Measurements from ENCODE around the gene SLC34A2. TPM values are rescaled to one million over a fixed set of nuclear protein-coding genes. Genes with fewer than 3 reads are reported as not detected.
A peak's percentile ranks its signal among the peaks of the same experiment; 100 is the strongest.
"Not testable (repeated sequence)": the region's sequence is repeated elsewhere in the genome, so short reads cannot be mapped to it uniquely, and the experiment has no call there.

Gene SLC34A2
- total RNA-seq, 1 donor from 2014 or later = not detected

DNA sequence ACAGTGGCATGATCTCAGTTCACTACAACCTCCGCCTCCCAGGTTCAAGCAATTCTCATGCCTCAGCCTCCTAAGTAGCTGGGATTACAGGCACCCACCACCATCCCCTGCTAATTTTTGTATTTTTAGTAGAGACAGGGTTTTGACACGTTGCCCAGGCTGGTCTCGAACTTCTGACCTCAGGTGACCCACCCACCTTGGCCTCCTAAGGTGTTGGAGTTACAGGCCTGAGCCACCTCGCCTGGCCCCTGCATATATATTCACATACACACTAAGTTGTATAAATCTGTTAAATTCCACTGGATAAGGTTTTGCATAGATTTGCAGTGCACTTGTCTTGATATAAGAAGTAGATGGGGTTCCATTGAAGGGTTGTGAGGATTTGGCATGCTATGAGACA is 5.8 kb downstream of the SLC34A2 start:
- not testable (repeated sequence) for DNase-seq (ENCODE audit: low read depth in 2 of 2)

DNA sequence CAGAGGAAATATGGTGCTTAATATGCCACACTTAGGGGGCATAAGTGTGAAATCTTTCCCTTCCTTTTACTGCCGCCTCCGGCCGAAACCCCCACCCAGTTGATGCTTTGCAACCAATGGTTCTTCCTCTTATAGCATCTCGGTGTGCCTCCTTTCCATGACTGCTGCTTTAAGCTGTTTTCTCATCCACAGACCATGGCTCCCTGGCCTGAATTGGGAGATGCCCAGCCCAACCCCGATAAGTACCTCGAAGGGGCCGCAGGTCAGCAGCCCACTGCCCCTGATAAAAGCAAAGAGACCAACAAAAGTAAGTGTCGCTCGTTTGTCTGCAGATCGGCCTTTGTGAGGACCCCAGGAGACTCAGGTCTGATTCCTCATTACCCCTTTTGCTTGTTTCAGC is 6.7 kb downstream of the SLC34A2 start:
- no peak for DNase-seq (ENCODE audit: low read depth in 2 of 2)

GRCh38 chr4:25663781-25664180 is 8.1 kb downstream of the SLC34A2 start:
- DNase-seq (ENCODE audit: low read depth in 2 of 2) = no peak

DNA sequence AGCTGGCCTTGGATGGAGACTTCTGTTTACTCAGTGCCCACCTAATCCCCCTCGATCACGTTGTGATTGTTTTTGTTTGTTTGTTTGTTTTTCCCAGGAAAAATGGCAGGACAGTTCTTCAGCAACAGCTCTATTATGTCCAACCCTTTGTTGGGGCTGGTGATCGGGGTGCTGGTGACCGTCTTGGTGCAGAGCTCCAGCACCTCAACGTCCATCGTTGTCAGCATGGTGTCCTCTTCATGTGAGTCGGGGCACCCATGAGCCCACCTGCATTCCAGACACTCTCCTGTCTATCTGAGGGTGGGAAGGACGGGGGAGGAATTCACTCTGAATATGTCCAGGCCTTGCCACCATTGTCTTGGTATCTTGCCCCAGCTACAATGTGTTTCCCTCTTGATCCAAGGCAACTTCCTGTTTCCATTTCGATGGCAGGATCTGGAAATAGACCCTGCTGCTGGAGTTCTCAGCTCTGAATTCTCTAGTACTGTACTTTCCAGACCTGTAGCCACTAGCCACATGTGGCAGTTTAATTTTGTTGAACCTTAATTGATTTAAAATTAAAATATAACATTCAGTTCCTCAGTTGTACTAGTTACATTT is 10.5 kb downstream of the SLC34A2 start:
- DNase-seq (ENCODE audit: low read depth in 2 of 2) = peak in 1 of 2 donors; percentile 69

- DNase-seq (ENCODE audit: low read depth in 2 of 2) = no peak
Measured at GRCh38 chr4:25667931-25668557, 12.4 kb downstream of the SLC34A2 start.

DNA sequence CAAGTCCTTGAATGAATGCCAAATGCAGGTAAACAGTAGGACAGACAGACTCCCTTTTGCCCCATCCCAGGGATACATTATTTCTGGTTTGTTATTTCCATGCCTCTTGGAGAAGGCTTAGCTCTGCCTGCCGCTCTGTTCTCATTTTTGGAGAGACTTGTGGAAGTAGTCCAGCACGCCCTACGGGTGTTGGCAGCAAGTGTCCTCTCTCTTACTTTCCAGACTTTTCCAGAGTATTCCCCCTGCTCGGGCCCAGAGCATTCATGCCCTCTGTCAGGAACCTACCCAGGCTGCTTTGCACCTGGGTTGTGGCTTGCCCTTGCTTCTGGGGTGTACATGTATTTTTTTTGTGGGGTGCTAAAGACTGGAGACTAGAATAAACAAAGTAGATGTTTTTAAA is 15.3 kb downstream of the SLC34A2 start:
- no peak for DNase-seq (ENCODE audit: low read depth in 2 of 2)

DNA sequence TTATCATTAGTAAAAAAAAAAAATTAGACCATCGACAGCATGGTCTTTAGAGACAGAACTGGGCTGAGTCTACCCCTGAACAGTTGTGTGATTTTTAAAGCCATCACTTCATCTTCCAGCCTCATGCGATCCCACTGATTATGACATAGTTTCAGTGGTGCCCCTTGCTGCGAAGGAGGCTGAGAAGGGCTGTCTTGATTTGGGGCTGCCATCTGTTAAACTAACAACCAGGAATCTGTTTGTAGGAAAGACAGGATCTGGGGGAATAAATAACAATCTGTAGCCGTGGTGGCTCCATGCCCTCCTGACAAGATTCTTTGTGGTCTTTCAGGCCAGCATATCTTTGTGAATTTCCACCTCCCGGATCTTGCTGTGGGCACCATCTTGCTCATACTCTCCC is 17.1 kb downstream of the SLC34A2 start:
- no peak for DNase-seq (ENCODE audit: low read depth in 2 of 2)

DNA sequence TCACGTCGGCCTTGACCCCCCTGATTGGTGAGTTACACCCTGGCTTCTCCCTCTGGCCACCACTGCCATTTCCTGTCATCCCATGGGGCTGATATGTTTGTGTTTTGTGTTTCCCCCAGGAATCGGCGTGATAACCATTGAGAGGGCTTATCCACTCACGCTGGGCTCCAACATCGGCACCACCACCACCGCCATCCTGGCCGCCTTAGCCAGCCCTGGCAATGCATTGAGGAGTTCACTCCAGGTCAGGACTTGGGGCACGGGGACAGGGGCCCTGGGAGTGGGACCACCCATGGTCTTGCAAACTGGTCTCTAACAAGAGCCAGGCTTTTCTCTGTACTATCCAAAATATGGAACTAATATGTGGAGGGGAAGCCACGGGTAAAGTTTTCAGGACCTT is 18.7 kb downstream of the SLC34A2 start:
- DNase-seq (ENCODE audit: low read depth in 2 of 2) = no peak

DNA sequence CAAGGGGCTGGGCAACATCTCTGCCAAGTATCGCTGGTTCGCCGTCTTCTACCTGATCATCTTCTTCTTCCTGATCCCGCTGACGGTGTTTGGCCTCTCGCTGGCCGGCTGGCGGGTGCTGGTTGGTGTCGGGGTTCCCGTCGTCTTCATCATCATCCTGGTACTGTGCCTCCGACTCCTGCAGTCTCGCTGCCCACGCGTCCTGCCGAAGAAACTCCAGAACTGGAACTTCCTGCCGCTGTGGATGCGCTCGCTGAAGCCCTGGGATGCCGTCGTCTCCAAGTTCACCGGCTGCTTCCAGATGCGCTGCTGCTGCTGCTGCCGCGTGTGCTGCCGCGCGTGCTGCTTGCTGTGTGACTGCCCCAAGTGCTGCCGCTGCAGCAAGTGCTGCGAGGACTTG is 20.6 kb downstream of the SLC34A2 start:
- DNase-seq (ENCODE audit: low read depth in 2 of 2) = no peak

DNA sequence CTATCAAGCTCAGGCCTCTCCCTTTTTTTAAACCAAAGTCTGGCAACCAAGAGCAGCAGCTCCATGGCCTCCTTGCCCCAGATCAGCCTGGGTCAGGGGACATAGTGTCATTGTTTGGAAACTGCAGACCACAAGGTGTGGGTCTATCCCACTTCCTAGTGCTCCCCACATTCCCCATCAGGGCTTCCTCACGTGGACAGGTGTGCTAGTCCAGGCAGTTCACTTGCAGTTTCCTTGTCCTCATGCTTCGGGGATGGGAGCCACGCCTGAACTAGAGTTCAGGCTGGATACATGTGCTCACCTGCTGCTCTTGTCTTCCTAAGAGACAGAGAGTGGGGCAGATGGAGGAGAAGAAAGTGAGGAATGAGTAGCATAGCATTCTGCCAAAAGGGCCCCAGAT is 21.5 kb downstream of the SLC34A2 start:
- no peak for DNase-seq (ENCODE audit: low read depth in 2 of 2)

GRCh38 chr4:25677943-25678342 is 22.3 kb downstream of the SLC34A2 start:
- DNase-seq (ENCODE audit: low read depth in 2 of 2) = no peak

DNA sequence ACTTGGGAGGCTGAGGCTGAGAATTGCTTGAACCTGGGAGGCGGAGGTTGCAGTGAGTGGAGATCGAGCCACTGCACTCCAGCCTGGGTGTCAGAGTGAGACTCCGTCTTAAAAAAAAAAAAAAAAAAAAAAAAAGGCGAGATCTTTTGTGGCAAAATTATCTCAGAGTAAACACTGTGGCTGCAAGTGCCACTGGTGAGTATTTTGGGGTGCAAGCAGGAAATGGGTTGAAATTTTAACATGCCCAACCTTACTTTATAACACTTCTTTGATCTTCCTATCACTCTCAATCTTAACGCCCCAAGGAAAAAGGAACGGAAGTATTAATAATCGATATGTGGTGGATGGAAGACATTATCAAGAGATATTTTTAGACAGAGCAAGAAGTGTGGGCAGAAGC is 32.1 kb downstream of the SLC34A2 start:
- no peak for DNase-seq (ENCODE audit: low read depth in 2 of 2)

DNA sequence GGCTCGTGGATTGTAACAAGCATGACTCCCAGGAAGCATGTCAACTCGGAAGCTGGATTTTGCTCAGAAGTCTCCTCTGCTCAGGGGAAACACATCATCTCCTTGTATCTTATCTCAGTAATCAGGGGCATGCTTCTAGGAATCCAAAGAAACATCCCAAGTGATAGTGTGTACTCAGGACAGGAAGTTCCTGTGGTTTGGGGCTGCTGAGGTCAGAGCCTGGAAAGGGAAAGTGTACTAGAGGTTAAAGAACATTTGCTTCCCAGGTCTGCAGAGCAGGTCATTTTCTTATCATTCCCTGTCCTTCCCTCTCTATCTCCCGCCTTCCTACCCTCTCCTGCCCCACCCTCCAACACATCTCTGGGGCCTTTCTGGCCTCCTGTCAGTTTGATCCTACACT is 38.8 kb downstream of the SLC34A2 start:
- no peak for DNase-seq (ENCODE audit: low read depth in 2 of 2)

DNA sequence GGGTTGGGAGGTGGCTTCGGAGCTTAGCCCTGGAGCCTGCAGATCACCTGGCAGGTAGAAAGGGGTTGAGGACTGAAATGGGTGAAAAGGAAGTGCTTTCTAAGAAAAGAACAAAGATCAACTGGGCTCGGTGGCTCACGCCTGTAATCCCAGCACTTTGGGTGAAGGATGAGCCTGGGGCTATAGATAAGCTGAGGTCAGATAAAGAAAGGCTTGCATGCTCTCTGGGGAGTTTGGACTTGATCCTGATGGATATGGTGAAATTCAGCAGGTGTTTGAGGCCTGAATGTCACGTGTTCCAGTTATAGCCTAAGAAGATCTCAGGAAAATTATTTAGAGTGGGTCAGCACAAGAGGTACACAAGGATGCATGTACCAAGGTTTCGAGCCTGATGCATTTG is 40.8 kb downstream of the SLC34A2 start:
- no peak for DNase-seq (ENCODE audit: low read depth in 2 of 2)

- DNase-seq (ENCODE audit: low read depth in 2 of 2) = no peak
Measured at GRCh38 chr4:25697516-25697915, 41.9 kb downstream of the SLC34A2 start.

- DNase-seq (ENCODE audit: low read depth in 2 of 2) = no peak
Measured at GRCh38 chr4:25700661-25701060, 45.0 kb downstream of the SLC34A2 start.

- DNase-seq (ENCODE audit: low read depth in 2 of 2) = peak; percentile 11 to 25
Measured at GRCh38 chr4:25702848-25703247, 47.2 kb downstream of the SLC34A2 start.

DNA sequence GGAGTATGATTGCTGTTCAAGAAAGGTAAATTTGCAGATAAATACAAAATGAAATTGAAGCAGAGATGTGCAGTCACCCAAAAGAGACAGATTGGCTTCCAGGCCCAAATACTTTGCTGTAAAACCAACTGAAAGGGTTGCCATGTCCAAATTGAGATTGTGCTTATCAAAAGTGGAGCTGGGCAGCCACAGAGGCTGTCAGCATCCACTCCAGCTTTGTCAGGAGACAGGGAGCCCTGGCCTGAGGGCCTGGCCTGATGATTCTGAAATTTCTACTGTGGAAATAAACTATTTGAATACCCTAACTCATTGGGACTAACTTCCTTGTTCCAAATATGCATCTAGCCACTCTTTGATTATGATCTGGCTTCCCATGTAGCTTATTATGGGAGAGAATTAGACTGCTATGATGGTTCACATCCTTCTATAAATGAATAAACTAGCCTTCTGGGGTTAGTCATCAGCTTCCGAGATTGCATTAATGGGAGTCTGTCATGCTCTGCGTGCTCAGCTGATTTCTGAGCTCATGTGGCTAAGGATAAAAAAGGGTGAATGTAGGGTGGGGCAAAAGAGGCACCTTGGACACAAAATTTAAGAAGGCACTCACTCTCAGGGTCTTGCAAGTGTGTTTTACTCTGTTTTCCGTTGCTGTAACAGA is 48.2 kb downstream of the SLC34A2 start:
- peak in 1 of 2 donors; percentile 46 for DNase-seq (ENCODE audit: low read depth in 2 of 2)

DNA sequence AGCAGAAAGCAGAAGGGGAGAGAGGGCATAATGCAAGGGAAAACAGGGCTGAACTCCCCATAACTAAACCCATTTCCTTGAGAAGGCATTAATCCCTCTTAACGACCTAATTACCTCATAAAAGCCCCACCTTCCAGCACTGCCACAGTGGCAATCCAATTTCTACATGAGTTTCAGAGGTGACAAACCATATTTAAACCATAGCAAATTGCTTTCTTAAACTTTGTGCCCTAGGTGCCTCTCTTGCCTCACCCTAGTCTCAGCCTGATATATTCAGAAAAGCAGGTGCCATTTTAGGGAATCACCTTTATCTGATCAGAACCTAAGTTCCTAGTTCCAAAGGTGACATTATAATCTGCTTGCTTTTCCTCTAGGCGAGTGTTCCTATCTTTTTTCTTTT is 48.9 kb downstream of the SLC34A2 start:
- DNase-seq (ENCODE audit: low read depth in 2 of 2) = no peak

DNA sequence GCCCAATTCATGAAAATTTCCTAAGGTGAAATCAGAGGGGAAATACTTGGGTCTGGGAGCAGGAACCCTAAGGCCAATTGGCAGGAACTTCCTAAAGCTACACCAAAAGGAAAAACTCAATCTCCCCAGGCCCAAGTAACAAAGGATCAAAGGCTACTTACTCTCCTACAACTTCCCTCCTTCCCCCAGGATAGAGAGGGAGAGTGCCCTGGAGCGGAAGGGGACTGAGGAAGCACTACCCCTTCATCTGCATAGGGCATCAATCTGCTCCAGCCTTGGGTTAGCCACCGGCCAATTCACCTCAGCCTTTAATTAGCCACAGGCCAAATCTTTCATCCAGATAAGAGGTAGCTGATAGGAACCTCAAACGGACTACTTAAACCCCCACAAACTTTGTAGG is 55.0 kb downstream of the SLC34A2 start:
- DNase-seq (ENCODE audit: low read depth in 2 of 2) = no peak

GRCh38 chr4:25712611-25713010 is 57.0 kb downstream of the SLC34A2 start:
- DNase-seq (ENCODE audit: low read depth in 2 of 2) = no peak

- DNase-seq (ENCODE audit: low read depth in 2 of 2) = no peak
Measured at GRCh38 chr4:25713812-25714211, 58.2 kb downstream of the SLC34A2 start.

GRCh38 chr4:25722964-25723363 is 67.3 kb downstream of the SLC34A2 start:
- no peak for DNase-seq (ENCODE audit: low read depth in 2 of 2)

Measured in lung microvascular endothelial cell (primary cell).